NCI-H345 treated with DMSO at 0.1 percent for 48 hours (cell line): ENCODE data around the gene WNT5A.
A peak's percentile ranks its signal among the peaks of the same experiment; 100 is the strongest.
"Not testable (repeated sequence)": the region's sequence is repeated elsewhere in the genome, so short reads cannot be mapped to it uniquely, and the experiment has no call there.

Experiments
- DNase-seq: peaks from one replicate; lab custom pipeline; 2025; ENCODE audit not compliant: unreplicated experiment; lab: John Stamatoyannopoulos, UW

The WNT5A gene

DNA sequence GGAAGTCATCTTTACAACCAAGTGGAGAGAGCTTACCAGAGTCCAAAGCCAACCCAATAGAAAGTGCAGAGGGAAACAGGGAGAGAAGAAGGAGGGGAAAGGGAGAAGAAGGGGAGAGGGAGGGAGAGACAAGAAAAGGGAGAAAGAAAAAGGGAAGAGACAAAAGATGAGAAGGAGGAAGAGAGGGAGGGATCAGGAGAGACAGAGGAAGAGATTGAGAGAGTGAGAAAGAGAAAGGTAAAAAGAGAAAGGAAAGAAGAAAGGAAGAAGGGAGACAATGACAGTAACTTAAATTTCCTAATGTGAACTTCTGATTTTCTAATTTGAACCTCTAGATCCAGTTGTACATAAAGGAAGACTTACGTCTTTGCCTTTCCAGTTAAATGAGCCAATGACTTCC is 20.7 kb upstream of the WNT5A start:
- DNase-seq = no peak

DNA sequence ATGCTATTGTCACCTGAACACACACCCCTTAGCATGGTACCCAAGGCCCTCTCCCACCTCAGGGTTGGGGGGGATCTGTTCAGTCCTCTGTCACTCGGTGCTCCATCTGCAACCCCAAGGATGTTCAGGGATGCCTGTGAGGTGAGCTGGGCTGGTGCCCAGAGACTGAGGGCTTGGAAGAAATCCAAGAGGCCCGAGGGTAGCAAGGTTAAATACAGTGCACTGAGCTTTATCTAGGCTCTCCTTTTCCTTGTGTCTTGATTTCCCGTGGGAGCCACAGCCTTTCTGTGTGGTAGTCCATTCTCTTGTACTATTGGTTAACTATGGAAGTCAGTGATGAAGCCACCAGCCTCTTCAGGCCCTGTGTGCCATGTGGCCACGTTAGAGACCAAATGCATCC is 18.7 kb upstream of the WNT5A start:
- DNase-seq = no peak

GRCh38 chr3:55505102-55505501 is 18.0 kb upstream of the WNT5A start:
- not testable (repeated sequence) for DNase-seq

- DNase-seq = no peak
Observed at GRCh38 chr3:55501905-55502304, 14.8 kb upstream of the WNT5A start.

GRCh38 chr3:55500555-55501330 is 13.6 kb upstream of the WNT5A start:
- DNase-seq = no peak

GRCh38 chr3:55498520-55498919 is 11.4 kb upstream of the WNT5A start:
- no peak for DNase-seq

DNA sequence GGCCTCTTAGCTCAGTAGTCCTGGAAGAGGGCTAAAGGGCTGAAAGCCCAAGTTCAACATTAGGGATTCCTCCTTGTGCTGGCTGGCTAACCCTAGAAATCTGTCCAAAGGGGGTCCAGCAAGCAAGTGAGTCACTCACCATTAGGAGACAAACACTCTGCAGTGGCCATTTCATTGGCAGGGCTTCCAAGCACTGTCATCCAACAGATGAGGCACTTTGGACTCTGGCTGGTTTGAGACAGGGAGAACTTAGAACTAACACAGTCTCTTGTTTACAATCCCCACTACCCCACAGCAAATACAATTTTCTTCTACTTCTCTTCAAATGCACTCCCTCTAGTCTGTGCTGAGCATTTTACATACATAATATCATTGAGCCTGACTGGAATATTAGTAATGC is 10.1 kb upstream of the WNT5A start:
- DNase-seq = no peak

- no peak for DNase-seq
Observed at GRCh38 chr3:55494976-55495375, 7.9 kb upstream of the WNT5A start.

DNA sequence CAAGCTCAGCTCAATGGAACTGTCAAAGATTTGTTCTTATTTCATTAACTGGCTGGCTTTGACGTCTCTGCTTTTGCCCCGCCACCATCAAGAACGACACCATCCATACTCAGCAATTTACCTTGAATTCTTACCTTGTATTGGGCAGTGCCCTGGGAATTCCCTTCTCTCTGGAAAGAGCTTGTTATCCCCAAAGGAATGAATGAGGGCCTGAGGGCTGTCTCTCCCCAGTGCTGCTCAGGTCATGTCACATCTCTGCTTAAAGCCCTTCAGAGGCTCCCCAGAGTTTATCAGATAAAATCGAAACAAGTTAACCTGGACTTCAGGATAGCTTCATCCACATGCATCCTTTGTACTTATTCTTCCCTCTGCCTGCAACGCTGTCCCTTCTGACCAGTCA is 5.9 kb upstream of the WNT5A start:
- no peak for DNase-seq

DNA sequence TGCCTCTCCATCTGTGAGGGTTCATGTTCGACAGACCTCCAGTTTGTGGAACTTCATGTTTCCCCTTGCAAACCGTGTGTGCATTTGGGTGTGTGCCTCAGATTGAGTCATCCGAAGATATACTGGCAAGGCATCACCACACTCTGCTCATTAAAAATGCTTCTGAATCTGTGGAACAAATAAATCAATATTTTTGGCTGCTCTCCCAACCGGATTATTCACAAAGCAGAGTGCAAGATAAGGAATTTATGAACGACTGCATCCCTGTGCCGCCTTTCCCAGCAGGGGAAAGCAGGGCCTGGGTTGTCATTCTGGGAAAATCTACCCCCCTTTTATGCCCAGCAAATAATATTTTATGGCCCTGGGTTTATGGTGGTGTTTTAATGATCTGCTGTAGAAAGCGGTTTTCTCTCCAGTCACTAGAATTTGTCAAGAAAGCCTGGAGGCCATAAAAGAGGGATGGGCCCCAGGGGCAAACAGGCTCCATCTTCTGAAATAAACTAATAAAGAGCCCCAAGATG is 4.2 kb upstream of the WNT5A start:
- no peak for DNase-seq

DNA sequence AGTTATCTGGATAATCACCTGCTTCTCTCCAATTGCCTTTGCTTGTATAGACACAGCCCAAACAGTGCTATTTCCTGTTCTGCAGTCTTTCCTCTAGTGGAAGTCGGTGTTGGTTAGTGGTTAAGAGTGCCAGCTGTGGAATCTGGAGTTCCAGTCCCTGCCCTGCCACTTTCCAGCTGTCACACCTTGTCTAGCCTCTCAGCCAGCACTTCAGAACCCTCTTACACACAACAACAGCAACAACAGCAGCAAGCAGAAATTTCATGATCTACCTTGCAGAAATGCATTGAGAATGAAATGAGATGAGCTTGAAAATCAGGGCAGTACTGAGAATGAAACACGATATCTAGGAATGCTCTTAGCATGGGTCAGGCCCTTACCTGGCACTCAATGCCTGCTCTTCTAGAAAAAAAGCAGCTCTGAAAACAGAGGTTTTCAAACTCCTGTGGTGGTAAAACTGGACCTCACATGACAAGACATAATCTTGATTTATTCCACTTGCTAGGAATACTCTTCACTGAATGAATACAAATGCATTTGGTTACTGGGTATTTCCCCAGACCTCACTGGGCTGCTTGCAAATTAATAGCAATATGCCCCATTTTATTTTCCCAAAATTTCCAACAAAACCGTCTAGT is 3.3 kb upstream of the WNT5A start:
- DNase-seq = no peak

- DNase-seq = no peak
Observed at GRCh38 chr3:55489798-55490132, 2.7 kb upstream of the WNT5A start.

DNA sequence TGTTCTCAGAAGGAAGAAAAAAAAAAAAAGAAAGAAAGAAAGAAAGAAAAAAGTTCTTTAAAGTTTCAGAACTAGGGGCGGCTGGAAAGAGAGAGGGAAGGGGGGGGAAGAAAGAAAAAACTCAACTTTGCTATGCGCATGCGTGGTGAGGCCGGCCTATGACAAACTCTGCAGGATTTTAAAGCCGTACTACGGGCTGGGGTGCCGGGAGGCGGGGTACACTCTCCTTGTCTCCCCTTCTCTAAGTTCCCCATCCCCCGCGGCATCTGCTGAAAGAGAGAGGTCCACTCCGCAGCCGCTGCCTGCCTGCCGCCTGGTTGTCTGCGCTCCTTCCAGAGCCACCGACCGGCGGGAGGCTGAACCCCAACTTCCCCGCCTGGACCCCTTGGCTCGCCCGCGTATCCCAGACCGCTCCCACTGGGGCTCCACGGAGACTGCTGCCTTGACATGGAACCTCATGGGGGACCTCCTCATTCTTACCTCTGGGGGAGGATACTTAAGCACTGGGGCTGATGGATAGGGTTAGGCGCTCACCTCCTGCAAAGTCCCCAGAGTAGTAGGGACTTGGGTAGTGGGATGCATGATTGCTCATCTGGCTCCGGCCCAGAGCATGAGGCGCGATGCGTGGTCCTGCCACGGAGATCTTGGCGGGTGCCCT is 1.4 kb upstream of the WNT5A start:
- DNase-seq = no peak

- no peak for DNase-seq
Observed at GRCh38 chr3:55487381-55488241, 505 bp upstream of the WNT5A start.

GRCh38 chr3:55486101-55486856 is 827 bp downstream of the WNT5A start:
- DNase-seq = peak; percentile 13

- peak; percentile 40 for DNase-seq
Observed at GRCh38 chr3:55484801-55485791, 2.0 kb downstream of the WNT5A start.

DNA sequence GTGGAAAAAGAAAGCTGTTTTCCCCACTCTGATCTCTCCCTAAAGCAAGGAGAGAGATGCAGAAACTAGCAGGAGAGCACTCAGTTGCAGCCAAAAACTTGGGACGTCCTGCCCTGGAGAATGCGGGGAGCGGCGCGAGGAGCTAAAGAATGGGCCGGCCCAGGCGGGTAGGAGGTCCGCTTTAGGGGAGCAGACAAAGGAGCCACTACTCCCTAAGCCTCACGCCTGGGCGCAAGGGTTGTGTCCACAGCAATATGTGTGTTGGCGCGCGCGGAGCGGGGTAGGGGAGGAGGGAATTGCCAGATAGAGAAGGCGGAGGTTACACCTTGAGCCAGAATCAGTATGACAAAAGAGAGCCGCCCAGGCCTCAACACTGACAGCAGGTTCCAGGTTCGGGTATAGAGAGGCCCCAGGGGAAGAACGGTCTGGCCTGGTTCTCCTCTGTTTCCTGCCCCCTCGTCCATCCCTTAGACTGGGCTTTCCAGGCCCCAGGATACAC is 2.9 kb downstream of the WNT5A start:
- no peak for DNase-seq

DNA sequence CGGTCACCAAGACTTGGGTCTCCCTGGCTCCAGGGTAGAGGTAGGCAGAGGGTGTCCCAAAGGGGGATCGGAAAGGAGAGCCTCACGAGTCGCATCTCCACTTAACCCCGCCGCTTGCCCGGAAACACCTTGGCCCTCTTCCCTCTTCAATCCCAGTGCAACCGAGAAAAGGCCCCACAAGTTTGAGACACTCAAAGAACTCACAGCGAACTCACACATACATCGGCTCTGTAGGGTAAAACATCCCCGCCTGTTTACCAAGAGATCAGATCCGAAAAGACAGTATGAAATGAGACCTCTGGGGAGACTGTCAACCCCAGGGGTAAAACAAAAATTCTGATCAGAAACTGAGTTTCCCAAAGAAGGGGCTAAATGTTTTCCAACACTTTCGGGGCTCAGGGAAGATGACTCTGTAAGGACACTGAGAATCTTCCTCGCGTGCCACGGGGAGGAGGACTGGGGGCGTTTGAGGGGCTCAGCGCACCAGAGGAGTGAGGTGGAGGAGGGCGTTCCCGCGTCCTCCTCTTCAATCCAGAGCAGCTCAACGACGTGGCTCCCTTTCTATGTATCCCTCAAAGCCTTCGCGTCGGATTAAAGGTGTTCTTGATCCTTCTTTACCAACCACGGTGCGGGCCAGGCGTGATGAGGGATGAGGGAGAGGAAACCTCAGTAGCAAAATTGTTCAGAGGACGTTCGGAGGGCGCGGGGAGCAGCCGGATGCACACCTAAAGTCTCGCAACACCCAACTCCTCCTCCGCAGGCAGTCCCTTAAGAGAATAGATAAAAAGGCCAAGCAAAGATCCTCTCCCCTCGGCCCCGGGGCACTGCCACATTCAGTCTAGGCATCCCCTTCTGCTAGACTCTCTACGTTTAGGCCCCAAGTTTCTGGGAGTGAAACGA is 3.7 kb downstream of the WNT5A start:
- no peak for DNase-seq
